GM12878 (cell line): Measurements from ENCODE around the gene TM7SF2. TPM values are rescaled to one million over a fixed set of nuclear protein-coding genes. Genes with fewer than 3 reads are reported as not detected.

Experiments
- CHD2 ChIP-seq: IDR thresholded peaks from 2 replicates; pipeline ENCODE4 v1.6.1; 2011; ENCODE audit warnings: low read depth, low read length, improper control_type of control experiment, borderline replicate concordance
- EED ChIP-seq: sonication (generic); IDR thresholded peaks from 2 replicates; pipeline ENCODE4 v1.6.1; 2016; ENCODE audit warnings: antibody characterized with exemption, low read depth
- FOS ChIP-seq: IDR thresholded peaks from 3 replicates; pipeline ENCODE4 v1.6.1; 2011; ENCODE audit warnings: borderline replicate concordance; ENCODE audit not compliant: insufficient read length; ENCODE audit errors: extremely low read depth
- IRF4 ChIP-seq: IDR thresholded peaks from 2 replicates; pipeline ENCODE4 v1.6.1; 2011; ENCODE audit warnings: low read depth, low read length
- NR2C2 ChIP-seq: IDR thresholded peaks from 2 replicates; pipeline ENCODE4 v1.6.1; 2011; ENCODE audit warnings: borderline replicate concordance, low read depth; ENCODE audit not compliant: control insufficient read depth, insufficient read length
- NR2F1 ChIP-seq: fragments of 450-650 bp; conservative IDR thresholded peaks from 2 replicates; pipeline ENCODE4 v1.6.1; 2017; ENCODE audit warnings: mild to moderate bottlenecking
- NRF1 ChIP-seq: conservative IDR thresholded peaks from 2 replicates; pipeline ENCODE4 v1.6.1; 2011; ENCODE audit warnings: mild to moderate bottlenecking, low read depth, low read length, improper control_type of control experiment
- PAX5 ChIP-seq: IDR thresholded peaks from 2 replicates; pipeline ENCODE4 v1.6.1; 2011; ENCODE audit warnings: low read depth, low read length, borderline replicate concordance
- PAX8 ChIP-seq: fragments of 450-650 bp; IDR thresholded peaks from 2 replicates; pipeline ENCODE4 v1.6.1; 2017; ENCODE audit warnings: mild to moderate bottlenecking, moderate library complexity
- POLR2AphosphoS2 ChIP-seq: IDR thresholded peaks from 2 replicates; pipeline ENCODE4 v1.6.1; 2011; ENCODE audit warnings: low read depth, mild to moderate bottlenecking, low read length, improper control_type of control experiment, moderate library complexity
- POU2F2 ChIP-seq: IDR thresholded peaks from 3 replicates; pipeline ENCODE4 v1.6.1; 2011; ENCODE audit warnings: low read depth, mild to moderate bottlenecking, low read length, borderline replicate concordance
- RCOR1 ChIP-seq: conservative IDR thresholded peaks from 2 replicates; pipeline ENCODE4 v1.6.1; 2012; ENCODE audit warnings: low read depth, low read length, improper control_type of control experiment
- SMAD1 ChIP-seq: fragments of 450-650 bp; IDR thresholded peaks from 2 replicates; pipeline ENCODE4 v1.6.1; 2018; ENCODE audit warnings: mild to moderate bottlenecking, low read depth; ENCODE audit not compliant: partially characterized antibody
- SP1 ChIP-seq: IDR thresholded peaks from one replicate; pipeline ENCODE4 v1.6.1; 2011; ENCODE audit warnings: low read depth, low read length
- SPI1 ChIP-seq: IDR thresholded peaks from 2 replicates; pipeline ENCODE4 v1.6.1; 2011; ENCODE audit warnings: low read depth, mild to moderate bottlenecking, low read length, moderate library complexity, borderline replicate concordance; ENCODE audit not compliant: insufficient read depth
- WRNIP1 ChIP-seq: IDR thresholded peaks from 2 replicates; pipeline ENCODE4 v1.6.1; 2011; ENCODE audit warnings: low read depth, low read length, improper control_type of control experiment, borderline replicate concordance
- ZNF24 ChIP-seq: fragments of 450-650 bp; IDR thresholded peaks from 2 replicates; pipeline ENCODE4 v1.6.1; 2017; ENCODE audit warnings: antibody characterized with exemption, mild to moderate bottlenecking
- polyA plus RNA-seq, 11 experiments: library from polyadenylated mRNA; depleted of rRNA in 4 of 11; unstranded in 6 of 11; stranded (reverse) in 5 of 11; fragments of >200 nt; fragmentation: Nextera tagmentation in 4 of 11; fragmentation: Illumina TruSeq in 1 of 11; extraction: Ambion mirVana in 4 of 11; extraction: Trizol in 1 of 11; gene quantifications; 1 replicate in 1 of 11; 2 replicates in 10 of 11; pipeline versions ENCODE4 v1.2.1 to v1.2.3, GENCODE V29; 2011 to 2016; ENCODE audit warnings: inconsistent platforms in 2 of 11, missing spikeins in 2 of 11, low read depth in 1 of 11
- total RNA-seq, 4 experiments: library from RNA; depleted of rRNA in 3 of 4; stranded (reverse); fragments of >200 nt in 3 of 4; fragmentation: Illumina TruSeq in 1 of 4; extraction: Trizol in 1 of 4; gene quantifications; 2 replicates each; pipeline versions ENCODE4 v1.2.1 to v1.2.3, GENCODE V29; 2013 to 2021
- TF ChIP-seq, protein P1 (sequence below): fragments of 450-650 bp; IDR thresholded peaks from 2 replicates; pipeline ENCODE4 v1.6.1; 2017; ENCODE audit warnings: mild to moderate bottlenecking
- TF ChIP-seq, protein P2 (sequence below): IDR thresholded peaks from 2 replicates; pipeline ENCODE4 v1.6.1; 2012; ENCODE audit warnings: mild to moderate bottlenecking, low read depth, low read length
- TF ChIP-seq, protein P3 (sequence below): fragments of 450-650 bp; IDR thresholded peaks from 2 replicates; pipeline ENCODE4 v1.6.1; 2017; ENCODE audit warnings: mild to moderate bottlenecking, low read depth, inconsistent platforms; ENCODE audit not compliant: poor library complexity, severe bottlenecking

The TM7SF2 gene
- total and polyA plus RNA-seq, 10 of the 15 experiments (the other 5 are each of a cell fraction or from before 2014, with no cell fraction given), result 0.52 to 57.7 (median 20.7) TPM

DNA sequence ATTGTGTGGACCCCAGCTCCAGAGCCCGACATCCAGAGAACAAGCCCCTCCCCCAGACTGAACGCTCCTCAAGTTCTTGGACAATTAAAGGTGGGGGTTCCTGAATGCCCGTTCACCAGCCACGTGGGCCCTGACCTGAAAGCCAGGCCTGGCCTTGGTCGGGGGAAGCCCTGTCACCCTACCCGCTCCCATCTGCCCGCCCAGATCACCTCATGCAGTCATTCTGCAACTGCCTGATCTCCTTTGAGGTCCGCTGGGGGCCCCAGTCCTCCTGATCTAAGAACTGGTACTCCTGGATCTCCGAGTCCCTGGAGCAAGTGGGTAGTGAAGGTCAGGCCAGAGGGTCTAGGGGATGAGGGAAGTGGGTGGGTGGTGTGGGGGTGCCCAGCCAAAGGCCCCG, 44.2 kb upstream of the TM7SF2 start (continued):
- TF ChIP-seq, protein P1, sequence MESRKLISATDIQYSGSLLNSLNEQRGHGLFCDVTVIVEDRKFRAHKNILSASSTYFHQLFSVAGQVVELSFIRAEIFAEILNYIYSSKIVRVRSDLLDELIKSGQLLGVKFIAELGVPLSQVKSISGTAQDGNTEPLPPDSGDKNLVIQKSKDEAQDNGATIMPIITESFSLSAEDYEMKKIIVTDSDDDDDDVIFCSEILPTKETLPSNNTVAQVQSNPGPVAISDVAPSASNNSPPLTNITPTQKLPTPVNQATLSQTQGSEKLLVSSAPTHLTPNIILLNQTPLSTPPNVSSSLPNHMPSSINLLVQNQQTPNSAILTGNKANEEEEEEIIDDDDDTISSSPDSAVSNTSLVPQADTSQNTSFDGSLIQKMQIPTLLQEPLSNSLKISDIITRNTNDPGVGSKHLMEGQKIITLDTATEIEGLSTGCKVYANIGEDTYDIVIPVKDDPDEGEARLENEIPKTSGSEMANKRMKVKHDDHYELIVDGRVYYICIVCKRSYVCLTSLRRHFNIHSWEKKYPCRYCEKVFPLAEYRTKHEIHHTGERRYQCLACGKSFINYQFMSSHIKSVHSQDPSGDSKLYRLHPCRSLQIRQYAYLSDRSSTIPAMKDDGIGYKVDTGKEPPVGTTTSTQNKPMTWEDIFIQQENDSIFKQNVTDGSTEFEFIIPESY, result no peak
- TF ChIP-seq PAX5 (peak; percentile 47; the same call in 1 of the 2 replicates), IRF4 (0 out of 2 replicates have a peak, but pooled peaks have one; percentile 42), POLR2AphosphoS2 (no peak), WRNIP1 (no peak), RCOR1 (no peak), CHD2 (no peak), SMAD1 (no peak), NR2C2 (no peak), NRF1 (no peak), FOS (no peak), EED (peak; percentile 89), POU2F2 (no peak), SP1 (peak; percentile 12), PAX8 (no peak), SPI1 (no peak), NR2F1 (peak; percentile 53; the same call in 1 of the 2 replicates), ZNF24 (no peak)
- TF ChIP-seq, protein P2, sequence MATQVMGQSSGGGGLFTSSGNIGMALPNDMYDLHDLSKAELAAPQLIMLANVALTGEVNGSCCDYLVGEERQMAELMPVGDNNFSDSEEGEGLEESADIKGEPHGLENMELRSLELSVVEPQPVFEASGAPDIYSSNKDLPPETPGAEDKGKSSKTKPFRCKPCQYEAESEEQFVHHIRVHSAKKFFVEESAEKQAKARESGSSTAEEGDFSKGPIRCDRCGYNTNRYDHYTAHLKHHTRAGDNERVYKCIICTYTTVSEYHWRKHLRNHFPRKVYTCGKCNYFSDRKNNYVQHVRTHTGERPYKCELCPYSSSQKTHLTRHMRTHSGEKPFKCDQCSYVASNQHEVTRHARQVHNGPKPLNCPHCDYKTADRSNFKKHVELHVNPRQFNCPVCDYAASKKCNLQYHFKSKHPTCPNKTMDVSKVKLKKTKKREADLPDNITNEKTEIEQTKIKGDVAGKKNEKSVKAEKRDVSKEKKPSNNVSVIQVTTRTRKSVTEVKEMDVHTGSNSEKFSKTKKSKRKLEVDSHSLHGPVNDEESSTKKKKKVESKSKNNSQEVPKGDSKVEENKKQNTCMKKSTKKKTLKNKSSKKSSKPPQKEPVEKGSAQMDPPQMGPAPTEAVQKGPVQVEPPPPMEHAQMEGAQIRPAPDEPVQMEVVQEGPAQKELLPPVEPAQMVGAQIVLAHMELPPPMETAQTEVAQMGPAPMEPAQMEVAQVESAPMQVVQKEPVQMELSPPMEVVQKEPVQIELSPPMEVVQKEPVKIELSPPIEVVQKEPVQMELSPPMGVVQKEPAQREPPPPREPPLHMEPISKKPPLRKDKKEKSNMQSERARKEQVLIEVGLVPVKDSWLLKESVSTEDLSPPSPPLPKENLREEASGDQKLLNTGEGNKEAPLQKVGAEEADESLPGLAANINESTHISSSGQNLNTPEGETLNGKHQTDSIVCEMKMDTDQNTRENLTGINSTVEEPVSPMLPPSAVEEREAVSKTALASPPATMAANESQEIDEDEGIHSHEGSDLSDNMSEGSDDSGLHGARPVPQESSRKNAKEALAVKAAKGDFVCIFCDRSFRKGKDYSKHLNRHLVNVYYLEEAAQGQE, result no peak
- TF ChIP-seq, protein P3, sequence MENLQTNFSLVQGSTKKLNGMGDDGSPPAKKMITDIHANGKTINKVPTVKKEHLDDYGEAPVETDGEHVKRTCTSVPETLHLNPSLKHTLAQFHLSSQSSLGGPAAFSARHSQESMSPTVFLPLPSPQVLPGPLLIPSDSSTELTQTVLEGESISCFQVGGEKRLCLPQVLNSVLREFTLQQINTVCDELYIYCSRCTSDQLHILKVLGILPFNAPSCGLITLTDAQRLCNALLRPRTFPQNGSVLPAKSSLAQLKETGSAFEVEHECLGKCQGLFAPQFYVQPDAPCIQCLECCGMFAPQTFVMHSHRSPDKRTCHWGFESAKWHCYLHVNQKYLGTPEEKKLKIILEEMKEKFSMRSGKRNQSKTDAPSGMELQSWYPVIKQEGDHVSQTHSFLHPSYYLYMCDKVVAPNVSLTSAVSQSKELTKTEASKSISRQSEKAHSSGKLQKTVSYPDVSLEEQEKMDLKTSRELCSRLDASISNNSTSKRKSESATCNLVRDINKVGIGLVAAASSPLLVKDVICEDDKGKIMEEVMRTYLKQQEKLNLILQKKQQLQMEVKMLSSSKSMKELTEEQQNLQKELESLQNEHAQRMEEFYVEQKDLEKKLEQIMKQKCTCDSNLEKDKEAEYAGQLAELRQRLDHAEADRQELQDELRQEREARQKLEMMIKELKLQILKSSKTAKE, result no peak
